GM12878 (cell line): ENCODE data around the gene TAGLN. TPM values are rescaled to one million over a fixed set of nuclear protein-coding genes. Genes with fewer than 3 reads are reported as not detected.

Source experiments
- ATAC-seq: fragments of 200-7000 bp; cut with Tn5 transposase; 3 replicates; pipeline ENCODE4 v1.9.1; 2020; ENCODE audit warnings: mild to moderate bottlenecking, moderate library complexity
- BruUV-seq: library from RNA; stranded (reverse); fragments of 400-500 nt; replicated peaks from 2 replicates; lab custom pipeline; 2021; lab: Mats Ljungman, UMichigan
- CTCF ChIA-PET: fragments of 300-600 bp; sonication (Branson Sonifier 250); formaldehyde crosslinking; extraction: SDS; loops from one replicate; lab custom pipeline; 2021; ENCODE audit warnings: inconsistent platforms; lab: Yijun Ruan, JAX
- POLR2A ChIA-PET: fragments of 350-600 bp; formaldehyde crosslinking; extraction: SDS; loops from one replicate; lab custom pipeline; 2021; ENCODE audit warnings: inconsistent platforms; lab: Charles Lee
- RAD21 ChIA-PET: fragments of 300-600 bp; sonication (Branson Sonifier 250); formaldehyde crosslinking; loops from one replicate; lab custom pipeline; 2023; ENCODE audit warnings: antibody characterized with exemption; ENCODE audit not compliant: unreplicated experiment; lab: Charles Lee
- SMC1A ChIA-PET: fragments of 300-600 bp; sonication (Branson Sonifier 250); formaldehyde crosslinking; loops from one replicate; lab custom pipeline; 2023; ENCODE audit not compliant: unreplicated experiment, uncharacterized antibody; lab: Charles Lee
- DNase-seq: peaks from one replicate; pipeline ENCODE4 v3.0.0-alpha.2; 2011; ENCODE audit warnings: low read depth, low spot score
- FAIRE-seq: peaks from 3 replicates; lab custom pipeline; 2011; peaks lifted over from hg19 to GRCh38; lab: Jason Lieb, UNC
- H2AFZ ChIP-seq: 2 replicates; pipeline ENCODE4 v1.6.0; 2011; ENCODE audit warnings: low read depth, low read length, control low read depth; ENCODE audit not compliant: control insufficient read depth
- H3K27ac ChIP-seq: 2 replicates; pipeline ENCODE4 v1.5.1; 2011; ENCODE audit warnings: control low read depth; ENCODE audit not compliant: control insufficient read depth, insufficient read depth
- H3K27me3 ChIP-seq, 2 experiments: replicated peaks in 1 of 2; 2 replicates each; pipeline versions ENCODE4 v1.6.0 to v1.6.1; 2011; ENCODE audit warnings: low read length in 1 of 2; ENCODE audit not compliant: control insufficient read depth in 2 of 2, insufficient read depth in 2 of 2
- H3K36me3 ChIP-seq, 2 experiments: 2 replicates each; pipeline ENCODE4 v1.5.1; 2011; ENCODE audit warnings: low read length in 1 of 2; ENCODE audit not compliant: control insufficient read depth in 2 of 2, insufficient read depth in 2 of 2
- H3K4me1 ChIP-seq: 2 replicates; pipeline ENCODE4 v1.6.1; 2011; ENCODE audit warnings: mild to moderate bottlenecking, low read length, moderate library complexity, mixed read lengths; ENCODE audit not compliant: control insufficient read depth, insufficient read depth
- H3K4me2 ChIP-seq: 2 replicates; pipeline ENCODE4 v1.6.0; 2011; ENCODE audit warnings: control low read depth; ENCODE audit not compliant: control insufficient read depth, insufficient read depth
- H3K4me3 ChIP-seq: fragments of 200-600 bp; sonication (generic); 2 replicates; pipeline ENCODE4 v1.5.1; 2016
- H3K79me2 ChIP-seq: 2 replicates; pipeline ENCODE4 v1.6.0; 2011; ENCODE audit warnings: low read length; ENCODE audit not compliant: control insufficient read depth, insufficient read depth
- H3K9ac ChIP-seq: 2 replicates; pipeline ENCODE4 v1.8.0; 2011; ENCODE audit warnings: low read length, control low read depth, mixed read lengths; ENCODE audit not compliant: control insufficient read depth, insufficient read depth
- H3K9me3 ChIP-seq: replicated peaks from 3 replicates; pipeline ENCODE4 v1.5.1; 2011; ENCODE audit warnings: mild to moderate bottlenecking, low read length; ENCODE audit not compliant: control insufficient read depth, insufficient read depth
- H4K20me1 ChIP-seq: 2 replicates; pipeline ENCODE4 v1.6.0; 2011; ENCODE audit not compliant: control insufficient read depth, insufficient read depth
- POLR2AphosphoS2 ChIP-seq: IDR thresholded peaks from 2 replicates; pipeline ENCODE4 v1.6.1; 2011; ENCODE audit warnings: low read depth, mild to moderate bottlenecking, low read length, improper control_type of control experiment, moderate library complexity
- YBX1 ChIP-seq: fragments of 450-650 bp; IDR thresholded peaks from 2 replicates; pipeline ENCODE4 v1.6.1; 2016; ENCODE audit warnings: antibody characterized with exemption
- ZBTB11 ChIP-seq: fragments of 450-650 bp; formaldehyde crosslinking; IDR thresholded peaks from 2 replicates; pipeline ENCODE4 v1.5.0; 2022; ENCODE audit warnings: mild to moderate bottlenecking, missing genetic modification characterization
- ZNF24 ChIP-seq: fragments of 450-650 bp; IDR thresholded peaks from 2 replicates; pipeline ENCODE4 v1.6.1; 2017; ENCODE audit warnings: antibody characterized with exemption, mild to moderate bottlenecking
- ZZZ3 ChIP-seq: IDR thresholded peaks from 2 replicates; pipeline ENCODE4 v1.6.1; 2011; ENCODE audit warnings: low read depth; ENCODE audit not compliant: control insufficient read depth, insufficient read length
- WGBS: methylation state at CpG from one replicate; pipeline ENCODE4 v1.1.6; 2016; ENCODE audit warnings: low lambda C conversion rate; ENCODE audit not compliant: insufficient replicate concordance, insufficient coverage; ENCODE audit errors: missing lambda C conversion rate; 5-methylcytosine and 5-hydroxymethylcytosine counted together
- in situ Hi-C: fragments of 300-500 bp; cut with MboI; formaldehyde crosslinking; loops from 9 replicates; pipeline ENCODE4 v1.14.3; 2018; ENCODE audit warnings: mixed read lengths
- intact Hi-C: fragments of 100-400 bp; cut with micrococcal nuclease; formaldehyde crosslinking; loops from one replicate; pipeline ENCODE4 v1.14.2; 2022; ENCODE audit not compliant: unreplicated experiment
- polyA plus RNA-seq, 11 experiments: library from polyadenylated mRNA; depleted of rRNA in 4 of 11; unstranded in 6 of 11; stranded (reverse) in 5 of 11; fragments of >200 nt; fragmentation: Nextera tagmentation in 4 of 11; fragmentation: Illumina TruSeq in 1 of 11; extraction: Ambion mirVana in 4 of 11; extraction: Trizol in 1 of 11; gene quantifications; 1 replicate in 1 of 11; 2 replicates in 10 of 11; pipeline versions ENCODE4 v1.2.1 to v1.2.3, GENCODE V29; 2011 to 2016; ENCODE audit warnings: inconsistent platforms in 2 of 11, missing spikeins in 2 of 11, low read depth in 1 of 11
- total RNA-seq, 4 experiments: library from RNA; depleted of rRNA in 3 of 4; stranded (reverse); fragments of >200 nt in 3 of 4; fragmentation: Illumina TruSeq in 1 of 4; extraction: Trizol in 1 of 4; gene quantifications; 2 replicates each; pipeline versions ENCODE4 v1.2.1 to v1.2.3, GENCODE V29; 2013 to 2021

Gene TAGLN
- total and polyA plus RNA-seq, 10 of the 15 experiments (the other 5 are each of a cell fraction or from before 2014, with no cell fraction given) = 0.26 to 4.6 (median 1.7) TPM

GRCh38 chr11:117199916-117200812 lies 994 bp downstream of the TAGLN start:
- no peaks in the 10 kb centered on the region for H4K20me1 ChIP-seq
- BruUV-seq = no TSS peak
- no peaks in the 10 kb centered on the region for H3K79me2 ChIP-seq
- H3K27me3 ChIP-seq = no peaks in the 10 kb centered on the region
- DNase-seq (no peak), ATAC-seq (no peak), FAIRE-seq (no peak)
- 55% methylated on average over 10 of the region's 13 CpGs for WGBS
- in situ Hi-C loops = no loop called here
- no peak overlapping the region for H2AFZ ChIP-seq
- intact Hi-C loops = no loop called here
- H3K4me3 ChIP-seq = no peak overlapping the region
- ChIA-PET SMC1A (no interaction called here), CTCF (interaction anchor here (2.1 kb wide), 1 partner anchor 19 kb away, joined by 5 read pairs; no protein-coding TSS in a partner anchor), RAD21 (no interaction called here), POLR2A (interaction anchor here (0.6 kb wide), 1 partner anchor 29 kb away, joined by 3 read pairs; no protein-coding TSS in a partner anchor)
- no peaks in the 10 kb centered on the region for H3K4me1 ChIP-seq
- H3K9ac ChIP-seq = no peak overlapping the region
- no peak for TF ChIP-seq ZBTB11 (CRISPR knock-in tag)
- no peak for TF ChIP-seq POLR2AphosphoS2
- TF ChIP-seq YBX1 = no peak
- TF ChIP-seq ZZZ3 = no peak
- TF ChIP-seq ZNF24 = no peak
- H3K9me3 ChIP-seq = no peaks in the 10 kb centered on the region
- H3K4me2 ChIP-seq = no peak overlapping the region
- H3K27ac ChIP-seq = no peak overlapping the region
- peaks cover 0 to 1% of the 10 kb centered on the region in 2 experiments; a peak in 3 of 4 replicates for H3K36me3 ChIP-seq
